ENCODE measurements around the gene ZDHHC13. TPM values are rescaled to one million over a fixed set of nuclear protein-coding genes. Genes with fewer than 3 reads are reported as not detected.

Gene ZDHHC13
- 10 to 100 TPM in 3 of 4 donors, 1 to 10 TPM in 1; 5.7 to 21.7 (median 14.5) TPM for polyA plus RNA-seq
- long read RNA-seq, donor 1, partial matches to known transcripts: 0 of 2 reads
- long read RNA-seq, donor 1, other reads (novel, unspliced or antisense): 0 of 2 reads
- long read RNA-seq, donor 2: 0 reads
- long read RNA-seq, donor 3, partial matches to known transcripts: 0 of 1 reads
- long read RNA-seq, donor 3, other reads (novel, unspliced or antisense): 0 of 1 reads
- long read RNA-seq, donor 4: 0 reads
- long read RNA-seq, donor 5: 0 reads
- long read RNA-seq, donor 6, transcript ZDHHC13-202 (17 exons, 2,445 nt): major isoform, 5 of 5 reads
- long read RNA-seq, donor 6, partial matches to known transcripts: 0 of 5 reads
- long read RNA-seq, donor 6, other reads (novel, unspliced or antisense): 0 of 5 reads
- long read RNA-seq, donor 7: 0 reads
- long read RNA-seq, donor 8: 0 reads
- long read RNA-seq, donor 9, partial matches to known transcripts: 0 of 1 reads
- long read RNA-seq, donor 9, other reads (novel, unspliced or antisense): 0 of 1 reads
- long read RNA-seq, donor 10, transcript ZDHHC13-202 (17 exons, 2,445 nt): major isoform, 5 of 5 reads
- long read RNA-seq, donor 10, partial matches to known transcripts: 0 of 5 reads
- long read RNA-seq, donor 10, other reads (novel, unspliced or antisense): 0 of 5 reads

- no peak for FAIRE-seq
- DNase-seq: peak; percentile 96 to 97
- peaks cover 0 to 4% (median 0%) of the 10 kb centered on the region in 3 donors for H3K36me3 ChIP-seq (ENCODE audit: control insufficient read depth in 3 of 3, insufficient read depth in 2 of 3, low read depth in 1 of 3, low read length in 3 of 3)
- H3K27me3 ChIP-seq (ENCODE audit: control insufficient read depth in 3 of 3, insufficient read depth in 3 of 3, low read length in 3 of 3): no peaks in the 10 kb centered on the region
- 0 to 1% (median 0%) methylated on average over 57 to 61 of the region's 61 CpGs for WGBS, 3 donors
- H3K4me3 ChIP-seq (ENCODE audit: low read depth in 1 of 3, low read length in 3 of 3): peak within 1 kb of the TSS; percentile 90 to 99 (median 93)
- H3K4me1 ChIP-seq (ENCODE audit: control insufficient read depth in 3 of 3, insufficient read depth in 2 of 3, low read depth in 1 of 3, low read length in 2 of 3): peaks cover 2 to 17% (median 15%) of the 10 kb centered on the region in 3 donors
- peak within 1 kb of the TSS; percentile 82 to 95 (median 91) for H3K27ac ChIP-seq (ENCODE audit: low read depth in 1 of 3, low read length in 2 of 3)
- no peaks in the 10 kb centered on the region for H3K9me3 ChIP-seq (ENCODE audit: control insufficient read depth in 2 of 2, insufficient read depth in 1 of 2, low read depth in 1 of 2, low read length in 1 of 2)
Observed at GRCh38 chr11:19116971-19117759, at the start of gene ZDHHC13. Gene ZDHHC13 (plus strand): TSS chr11:19117168. CDS start chr11:19117250, 82 bp downstream.

GRCh38 chr11:19071255-19071654 is 45.7 kb upstream of the ZDHHC13 start:
- 4 to 5% (median 5%) methylated on average over 9 to 11 of the region's 11 CpGs for WGBS, 3 donors
- no peak for FAIRE-seq
- peaks cover 0 to 7% (median 0%) of the 10 kb centered on the region in 3 donors for H3K4me1 ChIP-seq (ENCODE audit: control insufficient read depth in 3 of 3, insufficient read depth in 2 of 3, low read depth in 1 of 3, low read length in 2 of 3)
- no peak overlapping the region for H3K27ac ChIP-seq (ENCODE audit: low read depth in 1 of 3, low read length in 2 of 3)
- no peak overlapping the region for H3K4me3 ChIP-seq (ENCODE audit: low read depth in 1 of 3, low read length in 3 of 3)
- DNase-seq: peak; percentile 85
- no peaks in the 10 kb centered on the region for H3K36me3 ChIP-seq (ENCODE audit: control insufficient read depth in 3 of 3, insufficient read depth in 2 of 3, low read depth in 1 of 3, low read length in 3 of 3)
- peaks cover 0 to 7% of the 10 kb centered on the region in 2 donors for H3K9me3 ChIP-seq (ENCODE audit: control insufficient read depth in 2 of 2, insufficient read depth in 1 of 2, low read depth in 1 of 2, low read length in 1 of 2)
- H3K27me3 ChIP-seq (ENCODE audit: control insufficient read depth in 3 of 3, insufficient read depth in 3 of 3, low read length in 3 of 3): no peaks in the 10 kb centered on the region

DNA sequence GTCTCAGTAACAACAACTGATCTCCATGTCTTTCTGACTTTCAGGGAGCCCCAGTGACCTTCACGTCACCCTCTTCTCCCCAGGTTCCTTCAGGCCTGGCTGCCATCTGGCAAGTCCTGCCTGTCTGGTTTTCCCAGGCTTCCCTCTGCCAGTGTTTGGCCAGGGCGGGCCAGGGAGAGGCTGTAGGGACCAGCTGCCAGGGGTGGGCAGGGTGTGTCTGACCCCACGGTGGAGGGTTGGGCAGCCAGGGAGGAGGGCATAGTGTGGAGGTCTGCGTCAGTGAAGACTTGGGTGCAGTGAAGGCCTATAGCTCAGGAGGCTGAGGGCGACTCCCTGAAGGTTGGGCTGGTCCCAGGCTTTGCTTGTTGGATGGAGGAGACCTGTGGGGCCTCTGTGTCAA is 44.5 kb upstream of the ZDHHC13 start:
- Histone ChIP-seq H3K27me3 (ENCODE audit: control insufficient read depth in 3 of 3, insufficient read depth in 3 of 3, low read length in 3 of 3) (no peaks in the 10 kb centered on the region), H3K36me3 (ENCODE audit: control insufficient read depth in 3 of 3, insufficient read depth in 2 of 3, low read depth in 1 of 3, low read length in 3 of 3) (no peaks in the 10 kb centered on the region), H3K4me1 (ENCODE audit: control insufficient read depth in 3 of 3, insufficient read depth in 2 of 3, low read depth in 1 of 3, low read length in 2 of 3) (peaks cover 0 to 7% (median 0%) of the 10 kb centered on the region in 3 donors), H3K27ac (ENCODE audit: low read depth in 1 of 3, low read length in 2 of 3) (no peak overlapping the region), H3K4me3 (ENCODE audit: low read depth in 1 of 3, low read length in 3 of 3) (no peak overlapping the region), H3K9me3 (ENCODE audit: control insufficient read depth in 2 of 2, insufficient read depth in 1 of 2, low read depth in 1 of 2, low read length in 1 of 2) (peaks cover 0 to 7% of the 10 kb centered on the region in 2 donors)
- DNase-seq (peak; percentile 52 to 80), FAIRE-seq (no peak)
- WGBS, 3 donors: 21 to 68% (median 44%) methylated on average over 5 of the region's 5 CpGs

- H3K4me3 ChIP-seq (ENCODE audit: low read depth in 1 of 3, low read length in 3 of 3): no peak overlapping the region
- FAIRE-seq: no peak
- DNase-seq: no peak
- WGBS, 3 donors: 53 to 56% (median 54%) methylated on average over 10 of the region's 10 CpGs
- no peaks in the 10 kb centered on the region for H3K27me3 ChIP-seq (ENCODE audit: control insufficient read depth in 3 of 3, insufficient read depth in 3 of 3, low read length in 3 of 3)
- H3K4me1 ChIP-seq (ENCODE audit: control insufficient read depth in 3 of 3, insufficient read depth in 2 of 3, low read depth in 1 of 3, low read length in 2 of 3): peaks cover 0 to 7% (median 0%) of the 10 kb centered on the region in 3 donors
- no peaks in the 10 kb centered on the region for H3K36me3 ChIP-seq (ENCODE audit: control insufficient read depth in 3 of 3, insufficient read depth in 2 of 3, low read depth in 1 of 3, low read length in 3 of 3)
- peak overlapping the region in 1 of 3 donors; percentile 21 for H3K27ac ChIP-seq (ENCODE audit: low read depth in 1 of 3, low read length in 2 of 3)
- peaks cover 0 to 7% of the 10 kb centered on the region in 2 donors for H3K9me3 ChIP-seq (ENCODE audit: control insufficient read depth in 2 of 2, insufficient read depth in 1 of 2, low read depth in 1 of 2, low read length in 1 of 2)
Observed at GRCh38 chr11:19073454-19074415, 43.2 kb upstream of the ZDHHC13 start.

DNA sequence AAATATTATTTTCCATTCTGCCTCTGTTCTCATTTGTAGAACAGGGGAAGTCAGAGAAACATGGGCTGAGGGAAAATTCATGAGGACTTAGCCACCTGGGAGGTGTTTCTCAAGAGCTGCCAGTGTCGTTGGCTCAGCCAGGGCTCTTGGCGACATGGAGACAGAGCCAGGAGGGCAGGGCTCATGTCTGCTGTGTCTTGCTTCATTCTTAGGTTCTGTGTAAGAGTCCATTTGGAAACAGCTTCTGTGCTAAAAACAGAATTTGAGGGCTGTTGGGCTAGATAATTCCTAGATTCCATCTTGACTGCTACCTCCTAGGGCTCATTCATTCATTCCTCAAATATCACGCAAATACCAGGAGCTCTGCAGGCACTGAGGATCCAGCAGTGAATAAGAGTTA is 41.3 kb upstream of the ZDHHC13 start:
- Histone ChIP-seq H3K27ac (ENCODE audit: low read depth in 1 of 3, low read length in 2 of 3) (no peak overlapping the region), H3K27me3 (ENCODE audit: control insufficient read depth in 3 of 3, insufficient read depth in 3 of 3, low read length in 3 of 3) (no peaks in the 10 kb centered on the region), H3K9me3 (ENCODE audit: control insufficient read depth in 2 of 2, insufficient read depth in 1 of 2, low read depth in 1 of 2, low read length in 1 of 2) (no peaks in the 10 kb centered on the region), H3K4me3 (ENCODE audit: low read depth in 1 of 3, low read length in 3 of 3) (no peak overlapping the region), H3K4me1 (ENCODE audit: control insufficient read depth in 3 of 3, insufficient read depth in 2 of 3, low read depth in 1 of 3, low read length in 2 of 3) (peaks cover 0 to 7% (median 0%) of the 10 kb centered on the region in 3 donors), H3K36me3 (ENCODE audit: control insufficient read depth in 3 of 3, insufficient read depth in 2 of 3, low read depth in 1 of 3, low read length in 3 of 3) (no peaks in the 10 kb centered on the region)
- FAIRE-seq (no peak), DNase-seq (no peak)
- 79 to 86% (median 84%) methylated on average over 3 of the region's 3 CpGs for WGBS, 3 donors

DNA sequence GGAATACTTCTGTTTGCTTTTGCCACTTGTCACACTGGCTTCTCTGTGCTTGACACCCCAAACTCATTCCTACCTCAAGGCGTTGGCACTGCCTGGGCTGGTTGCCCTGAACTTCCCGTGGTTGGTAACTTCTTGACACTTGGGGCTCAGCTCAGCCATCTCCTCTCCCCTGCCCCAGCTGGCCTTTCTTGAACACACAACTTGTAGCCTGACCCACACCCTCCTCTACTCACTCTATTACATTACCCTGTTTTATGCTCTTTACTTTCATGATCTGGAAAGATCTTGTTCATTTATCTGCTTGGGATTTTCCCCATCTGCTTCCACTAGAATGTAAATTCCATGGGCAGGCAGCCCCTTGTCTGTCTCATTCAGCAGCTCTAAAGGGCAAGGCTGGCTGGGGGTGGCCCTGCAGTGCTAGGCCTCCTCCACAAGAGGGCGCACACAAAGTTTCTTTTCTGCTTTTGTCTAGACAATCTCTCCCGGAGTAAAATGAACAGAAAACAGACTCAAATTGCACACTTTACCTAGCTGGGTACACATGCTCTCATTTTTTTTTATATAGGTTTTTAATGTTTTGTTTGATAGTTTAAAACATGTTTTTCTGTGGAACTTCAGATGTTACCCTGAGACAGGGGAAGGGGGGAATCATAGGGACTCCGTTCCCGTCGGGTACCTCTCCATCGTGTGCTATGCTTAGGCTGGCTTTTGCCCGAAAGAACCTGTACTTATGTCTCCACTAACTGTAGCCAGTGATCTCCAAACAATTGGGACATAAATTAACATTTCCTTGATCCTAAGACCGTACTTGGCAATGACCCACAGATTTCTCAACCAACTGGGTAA is 40.0 kb upstream of the ZDHHC13 start:
- WGBS, 3 donors: 50 to 54% (median 53%) methylated on average over 10 of the region's 10 CpGs
- DNase-seq (peak; percentile 62 to 71), FAIRE-seq (no peak)
- no peak overlapping the region for H3K4me3 ChIP-seq (ENCODE audit: low read depth in 1 of 3, low read length in 3 of 3)
- no peaks in the 10 kb centered on the region for H3K9me3 ChIP-seq (ENCODE audit: control insufficient read depth in 2 of 2, insufficient read depth in 1 of 2, low read depth in 1 of 2, low read length in 1 of 2)
- no peaks in the 10 kb centered on the region for H3K36me3 ChIP-seq (ENCODE audit: control insufficient read depth in 3 of 3, insufficient read depth in 2 of 3, low read depth in 1 of 3, low read length in 3 of 3)
- H3K27ac ChIP-seq (ENCODE audit: low read depth in 1 of 3, low read length in 2 of 3): no peak overlapping the region
- no peaks in the 10 kb centered on the region for H3K27me3 ChIP-seq (ENCODE audit: control insufficient read depth in 3 of 3, insufficient read depth in 3 of 3, low read length in 3 of 3)
- peaks cover 0 to 2% (median 0%) of the 10 kb centered on the region in 3 donors for H3K4me1 ChIP-seq (ENCODE audit: control insufficient read depth in 3 of 3, insufficient read depth in 2 of 3, low read depth in 1 of 3, low read length in 2 of 3)

DNA sequence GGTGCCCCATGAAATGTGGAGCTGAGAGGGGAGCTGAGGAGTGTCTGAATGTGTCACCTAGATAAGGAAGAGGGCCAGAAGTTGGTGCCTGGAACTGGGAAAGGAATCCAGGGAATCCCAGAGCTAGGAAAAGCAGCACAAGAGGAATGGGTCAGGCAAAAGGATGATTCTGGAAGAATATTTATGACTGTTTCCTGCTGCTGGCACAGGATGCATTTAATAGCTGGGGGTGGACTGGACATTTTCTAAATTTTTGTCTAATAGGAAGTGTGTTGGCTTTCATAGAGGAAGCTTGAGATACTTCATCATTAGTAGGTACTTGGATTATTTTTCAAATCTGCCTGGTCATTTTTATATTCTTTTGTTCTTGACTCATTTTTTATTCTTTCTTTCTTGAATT is 39.0 kb upstream of the ZDHHC13 start:
- no peak overlapping the region for H3K27ac ChIP-seq (ENCODE audit: low read depth in 1 of 3, low read length in 2 of 3)
- H3K36me3 ChIP-seq (ENCODE audit: control insufficient read depth in 3 of 3, insufficient read depth in 2 of 3, low read depth in 1 of 3, low read length in 3 of 3): no peaks in the 10 kb centered on the region
- no peaks in the 10 kb centered on the region for H3K27me3 ChIP-seq (ENCODE audit: control insufficient read depth in 3 of 3, insufficient read depth in 3 of 3, low read length in 3 of 3)
- H3K4me1 ChIP-seq (ENCODE audit: control insufficient read depth in 3 of 3, insufficient read depth in 2 of 3, low read depth in 1 of 3, low read length in 2 of 3): peaks cover 0 to 2% (median 0%) of the 10 kb centered on the region in 3 donors
- DNase-seq (no peak), FAIRE-seq (no peak)
- no peaks in the 10 kb centered on the region for H3K9me3 ChIP-seq (ENCODE audit: control insufficient read depth in 2 of 2, insufficient read depth in 1 of 2, low read depth in 1 of 2, low read length in 1 of 2)
- no peak overlapping the region for H3K4me3 ChIP-seq (ENCODE audit: low read depth in 1 of 3, low read length in 3 of 3)
